GM21447 (cell line): ENCODE data around the gene UBE2Q1.
A peak's percentile ranks its signal among the peaks of the same experiment; 100 is the strongest.

Experiments
- ATAC-seq: cut with Tn5 transposase; IDR thresholded peaks from one replicate; pipeline ENCODE4 v1.9.1; 2021; ENCODE audit not compliant: unreplicated experiment

The UBE2Q1 gene

GRCh38 chr1:154577346-154578057, 19.0 kb upstream of the UBE2Q1 start:
- no peak for ATAC-seq

DNA sequence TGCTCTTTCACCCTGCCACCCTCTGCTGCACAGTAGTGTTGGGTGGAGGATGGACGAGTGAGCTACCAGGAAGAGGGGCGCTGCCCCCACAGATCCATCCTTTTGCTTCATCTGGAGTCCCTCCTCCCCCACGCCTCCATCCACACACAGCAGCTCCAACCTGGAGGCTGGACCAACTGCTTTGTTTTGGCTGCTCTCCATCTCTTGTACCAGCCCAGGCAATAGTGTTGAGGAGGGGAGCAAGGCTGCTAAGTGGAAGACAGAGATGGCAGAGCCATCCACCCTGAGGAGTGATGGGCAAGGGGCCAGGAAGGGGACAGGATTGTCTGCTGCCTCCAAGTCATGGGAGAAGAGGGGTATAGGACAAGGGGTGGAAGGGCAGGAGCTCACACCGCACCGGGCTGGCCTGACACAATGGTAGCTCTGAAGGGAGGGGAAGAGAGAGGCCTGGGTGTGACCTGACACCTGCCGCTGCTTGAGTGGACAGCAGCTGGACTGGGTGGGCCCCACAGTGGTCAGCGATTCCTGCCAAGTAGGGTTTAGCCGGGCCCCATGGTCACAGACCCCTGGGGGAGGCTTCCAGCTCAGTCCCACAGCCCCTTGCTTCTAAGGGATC, 17.6 kb upstream of the UBE2Q1 start:
- no peak for ATAC-seq

- no peak for ATAC-seq
Observed at GRCh38 chr1:154575147-154575927, 16.9 kb upstream of the UBE2Q1 start.

DNA sequence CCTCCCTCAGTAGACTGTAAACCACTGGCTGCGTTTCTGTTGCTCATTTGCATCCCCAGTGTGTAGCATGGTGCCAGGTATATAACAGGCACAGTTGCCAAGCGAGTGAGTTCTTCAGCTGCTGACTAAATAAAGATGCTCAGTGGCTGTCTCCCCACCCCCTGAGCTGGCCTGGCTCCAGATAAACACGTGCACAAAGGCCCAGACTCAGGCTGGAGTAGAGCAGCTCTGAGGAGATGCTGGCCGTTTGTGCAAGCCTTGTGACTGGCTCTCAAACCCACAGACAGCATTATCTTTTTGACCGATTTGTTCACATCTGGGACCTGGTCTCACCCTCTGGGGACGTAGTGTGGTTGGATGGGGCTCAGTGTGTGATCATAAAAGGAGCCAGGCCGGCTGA, 16.3 kb upstream of the UBE2Q1 start:
- no peak for ATAC-seq

DNA sequence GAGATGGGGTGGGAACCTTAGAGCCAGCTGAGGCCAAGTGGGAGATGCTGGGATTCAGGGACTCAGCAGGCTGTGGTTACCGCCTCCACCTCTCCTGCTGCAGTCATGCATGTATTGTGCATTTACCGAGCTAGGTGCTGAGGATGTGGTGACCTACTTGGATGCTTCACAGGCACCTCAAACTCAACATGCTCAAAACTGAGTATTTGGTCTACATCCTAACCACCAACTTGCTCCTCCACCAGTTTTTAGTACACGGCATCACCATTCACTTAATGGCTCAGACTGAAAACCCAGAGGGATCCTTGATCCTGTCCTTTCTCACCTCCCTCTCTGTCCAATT, 14.7 kb upstream of the UBE2Q1 start:
- ATAC-seq = no peak

DNA sequence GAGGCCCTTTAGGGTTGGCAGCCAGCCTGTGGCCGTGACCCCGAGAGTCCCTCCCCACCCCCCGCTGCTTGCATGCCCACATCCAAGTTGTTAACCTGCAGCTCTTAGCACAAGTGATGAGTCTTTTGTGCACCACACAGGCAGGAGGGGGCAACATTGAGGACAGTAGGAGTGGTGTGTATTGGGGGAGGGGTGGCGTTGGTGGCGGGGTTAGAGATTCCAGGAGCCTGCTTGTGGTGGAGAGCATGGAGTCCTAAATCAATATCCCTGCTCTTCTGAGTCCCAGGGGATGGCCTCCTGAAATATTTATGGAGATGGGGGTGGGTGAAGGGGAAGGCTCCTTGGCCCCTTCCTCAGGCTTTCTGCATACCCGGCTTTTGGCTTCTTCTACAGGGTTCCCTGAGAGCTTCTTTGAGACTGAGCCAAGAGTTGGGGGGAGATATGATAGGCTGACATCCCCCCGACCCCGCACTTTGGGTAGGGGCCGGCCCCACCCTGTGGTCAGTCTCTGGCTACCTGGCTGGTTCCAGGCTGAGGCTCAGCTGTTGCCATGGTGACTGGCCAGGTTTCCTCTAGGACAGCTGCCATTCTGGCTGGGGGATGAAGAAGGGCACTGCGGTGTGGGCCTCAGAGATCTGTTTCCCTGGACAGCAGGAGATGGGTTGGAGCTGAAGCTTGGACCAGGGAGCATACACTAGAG, 14.2 kb upstream of the UBE2Q1 start:
- ATAC-seq = no peak

- ATAC-seq = no peak
Observed at GRCh38 chr1:154571964-154572288, 13.5 kb upstream of the UBE2Q1 start.

GRCh38 chr1:154571244-154571963, 12.9 kb upstream of the UBE2Q1 start:
- ATAC-seq = no peak

GRCh38 chr1:154568157-154568815, 9.8 kb upstream of the UBE2Q1 start:
- no peak for ATAC-seq

DNA sequence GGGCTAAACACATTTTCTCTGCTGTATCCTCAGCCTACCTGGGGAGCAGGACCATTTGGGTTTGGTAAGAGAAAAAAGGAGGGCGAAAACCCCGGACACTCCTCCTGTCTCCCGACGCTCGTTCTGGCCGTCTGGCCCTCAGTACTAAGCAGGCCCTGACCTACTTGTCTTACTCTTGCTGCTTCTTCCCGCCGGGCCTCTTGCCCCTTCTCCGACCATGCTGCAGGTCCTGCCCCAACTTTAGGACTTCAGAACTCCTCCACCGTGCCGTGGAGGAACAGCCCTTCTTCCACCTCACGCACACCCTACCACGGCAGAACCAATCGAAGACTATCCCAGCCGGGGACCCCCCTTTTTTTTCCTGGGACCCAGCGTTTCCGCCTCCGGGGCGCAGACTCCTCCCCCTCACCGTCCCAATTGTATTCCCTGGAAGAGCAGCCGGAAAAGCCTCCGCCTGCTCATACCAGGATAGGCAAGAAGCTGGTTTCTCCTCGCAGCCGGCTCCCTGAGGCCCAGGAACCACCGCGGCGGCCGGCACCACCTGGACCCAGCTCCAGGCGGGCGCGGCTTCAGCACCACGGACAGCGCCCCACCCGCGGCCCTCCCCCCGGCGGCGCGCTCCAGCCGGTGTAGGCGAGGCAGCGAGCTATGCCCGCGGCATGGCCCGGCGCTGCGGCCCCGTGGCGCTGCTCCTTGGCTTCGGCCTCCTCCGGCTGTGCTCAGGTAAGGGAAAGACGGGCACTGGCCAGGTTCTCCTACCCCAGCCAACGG, 9.1 kb upstream of the UBE2Q1 start, which contains the start of gene CHRNB2:
Gene CHRNB2 (plus strand): TSS at position 393 of the 771 bp plus-strand sequence. CDS start 267 bp downstream, at position 660.
- no peak for ATAC-seq

- ATAC-seq = no peak
Observed at GRCh38 chr1:154565876-154566275, 7.4 kb upstream of the UBE2Q1 start.

- ATAC-seq = peak; percentile 46
Observed at GRCh38 chr1:154559466-154560044, 1.1 kb upstream of the UBE2Q1 start.

GRCh38 chr1:154558720-154559465, 431 bp upstream of the UBE2Q1 start:
- peak; percentile 76 for ATAC-seq

DNA sequence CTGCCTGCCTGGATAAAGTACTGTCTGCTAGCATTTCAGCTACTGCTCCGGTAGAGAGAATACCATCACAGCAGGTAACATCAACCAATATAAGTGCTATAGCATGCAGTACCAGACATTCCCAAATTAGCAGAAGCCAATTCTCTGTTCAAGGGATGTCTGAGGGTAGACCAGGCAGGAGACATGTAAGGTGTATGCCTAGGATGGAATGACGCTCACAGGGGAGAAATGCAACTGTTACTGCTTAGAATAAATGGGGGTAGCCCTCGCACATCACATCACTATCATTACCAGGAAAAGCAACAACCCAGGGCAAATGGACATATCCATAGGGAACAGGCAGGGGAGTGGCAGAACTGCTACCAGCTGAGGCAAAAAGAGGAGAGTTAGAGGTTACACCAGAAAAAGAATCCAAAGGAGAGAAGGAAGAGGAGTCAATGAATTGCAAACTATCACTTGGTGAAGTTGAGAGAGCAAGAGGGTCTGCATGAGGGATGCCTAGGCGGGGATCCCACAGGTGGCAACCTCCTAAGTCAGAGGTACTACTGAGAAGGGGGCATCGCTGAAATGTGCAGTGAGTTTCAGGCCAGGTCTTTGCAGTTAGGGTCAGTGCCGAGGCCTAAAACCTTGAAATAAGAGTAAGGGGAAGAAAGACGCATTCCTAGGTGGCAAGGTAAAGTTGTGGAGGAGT, 1.1 kb downstream of the UBE2Q1 start:
- ATAC-seq = no peak

- no peak for ATAC-seq
Observed at GRCh38 chr1:154556422-154556821, 2.0 kb downstream of the UBE2Q1 start.

DNA sequence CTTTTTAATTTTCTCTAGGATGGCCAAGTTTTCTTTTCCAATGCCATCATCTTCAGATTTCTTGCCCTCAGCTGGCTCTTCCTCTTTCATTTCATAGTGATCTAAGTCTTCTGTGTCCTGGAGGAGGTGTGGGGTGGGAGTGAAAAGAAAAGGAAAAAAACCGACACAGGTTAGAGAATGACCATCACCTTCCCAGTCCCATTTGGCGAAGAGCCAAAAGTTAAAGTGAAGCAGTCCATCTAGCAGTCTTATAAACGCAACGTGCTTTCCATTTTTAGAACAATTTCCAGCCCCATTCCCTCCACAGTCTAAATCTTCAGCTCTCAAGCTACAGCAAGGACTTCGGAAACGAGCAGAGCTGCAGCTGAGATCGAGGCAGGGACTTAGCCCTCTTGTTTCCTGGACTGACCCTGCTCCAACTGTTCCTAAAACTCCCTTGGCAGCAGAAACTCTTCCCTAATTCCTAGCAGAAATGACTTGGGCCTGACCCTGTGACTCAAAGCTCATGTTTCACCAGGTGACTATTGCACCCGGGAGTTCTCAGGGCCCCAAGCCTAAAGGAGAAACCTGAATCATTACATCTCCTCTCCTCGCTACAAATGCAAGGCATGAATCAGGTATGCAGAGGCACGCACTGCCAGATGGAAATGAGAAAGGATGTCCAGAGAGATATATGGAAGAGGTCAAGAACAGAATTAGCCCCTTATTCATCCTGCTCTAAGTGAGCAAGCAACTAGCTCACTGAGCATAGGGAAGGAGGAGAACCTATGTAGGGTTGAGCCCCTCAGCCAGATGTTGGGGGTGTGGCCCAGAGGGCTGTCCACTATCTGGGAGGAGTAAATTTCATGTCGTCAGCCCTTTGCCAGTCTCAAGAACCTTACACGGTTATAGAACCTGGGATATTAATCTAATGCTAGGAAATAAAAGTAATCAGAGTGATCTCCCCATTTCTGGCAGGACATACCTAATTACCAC, 5.1 kb downstream of the UBE2Q1 start:
- ATAC-seq = no peak

DNA sequence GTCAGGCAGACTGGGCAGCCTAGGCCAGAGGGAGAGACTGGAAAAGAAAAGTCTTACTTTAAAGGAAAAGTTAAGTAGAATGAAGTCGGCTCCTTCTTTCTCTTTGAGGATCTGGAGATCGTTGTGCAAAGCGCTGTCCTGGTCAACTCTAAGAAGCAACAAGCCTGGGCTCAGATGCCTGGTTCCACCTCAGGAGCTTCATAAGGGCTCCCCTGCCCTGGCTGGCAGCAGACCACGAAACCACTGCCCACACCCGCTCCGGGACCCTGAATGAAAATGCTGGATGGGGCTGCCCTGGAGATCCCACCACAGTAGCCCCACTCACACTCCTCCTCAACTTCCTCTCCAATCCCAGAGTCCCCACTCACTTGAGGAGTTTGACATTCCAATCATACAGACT, 6.4 kb downstream of the UBE2Q1 start:
- ATAC-seq = no peak
